GM23338 (cell line): ENCODE results near the gene TEX10. TPM values are rescaled to one million over a fixed set of nuclear protein-coding genes. Genes with fewer than 3 reads are reported as not detected.
"Not testable (repeated sequence)": the region's sequence is repeated elsewhere in the genome, so short reads cannot be mapped to it uniquely, and the experiment has no call there.

Source experiments
- ATAC-seq: fragments of 200-7000 bp; cut with Tn5 transposase; 3 replicates; pipeline ENCODE4 v1.9.1; 2020
- DNase-seq: peaks from one replicate; pipeline ENCODE4 v3.0.0-alpha.2; 2015; ENCODE audit warnings: low spot score
- H2AFZ ChIP-seq: fragments of 200-600 bp; sonication (generic); 2 replicates; pipeline ENCODE4 v1.8.0; 2016; ENCODE audit warnings: antibody characterized with exemption, mild to moderate bottlenecking, moderate library complexity
- H3F3A ChIP-seq: fragments of 200-600 bp; sonication (generic); replicated peaks from 2 replicates; pipeline ENCODE4 v1.8.0; 2017; ENCODE audit warnings: antibody characterized with exemption, mixed run types, low read depth
- H3K27ac ChIP-seq: fragments of 200-600 bp; sonication (generic); 2 replicates; pipeline ENCODE4 v1.6.1; 2016; ENCODE audit warnings: low read depth
- H3K27me3 ChIP-seq: fragments of 200-600 bp; sonication (generic); 2 replicates; pipeline ENCODE4 v1.8.0; 2016; ENCODE audit warnings: mild to moderate bottlenecking, mixed run types, moderate library complexity; ENCODE audit not compliant: insufficient read depth
- H3K36me3 ChIP-seq: fragments of 200-600 bp; sonication (generic); 2 replicates; pipeline ENCODE4 v1.8.0; 2016; ENCODE audit warnings: mild to moderate bottlenecking; ENCODE audit not compliant: insufficient read depth
- H3K4me1 ChIP-seq: fragments of 200-600 bp; sonication (generic); 2 replicates; pipeline ENCODE4 v1.8.0; 2016; ENCODE audit warnings: mild to moderate bottlenecking, moderate library complexity; ENCODE audit not compliant: insufficient read depth
- H3K4me2 ChIP-seq: fragments of 200-600 bp; sonication (generic); 2 replicates; pipeline ENCODE4 v1.7.1; 2017; ENCODE audit warnings: mixed run types
- H3K4me3 ChIP-seq: fragments of 200-600 bp; sonication (generic); 2 replicates; pipeline ENCODE4 v1.6.1; 2016; ENCODE audit warnings: mixed run types
- H3K79me2 ChIP-seq: fragments of 200-600 bp; sonication (generic); replicated peaks from 2 replicates; pipeline ENCODE4 v1.8.0; 2017; ENCODE audit warnings: mild to moderate bottlenecking; ENCODE audit not compliant: insufficient read depth
- H3K9me2 ChIP-seq: fragments of 200-600 bp; sonication (generic); 2 replicates; pipeline ENCODE4 v1.8.0; 2017; ENCODE audit not compliant: insufficient read depth
- H4K20me1 ChIP-seq: fragments of 200-600 bp; sonication (generic); replicated peaks from 2 replicates; pipeline ENCODE4 v1.8.0; 2017; ENCODE audit warnings: mild to moderate bottlenecking; ENCODE audit not compliant: insufficient read depth
- H3K27ac Mint-ChIP-seq: 2 replicates; pipeline ENCODE4 v1.8.0; 2020; ENCODE audit warnings: inconsistent platforms, mild to moderate bottlenecking, moderate library complexity, mixed read lengths
- H3K27me3 Mint-ChIP-seq: 3 replicates; pipeline ENCODE4 v1.8.0; 2022; ENCODE audit warnings: low read depth, mild to moderate bottlenecking, moderate library complexity, mixed read lengths, inconsistent platforms; ENCODE audit not compliant: insufficient read depth, poor library complexity
- H3K36me3 Mint-ChIP-seq: 3 replicates; pipeline ENCODE4 v1.8.0; 2021; ENCODE audit warnings: low read depth, mild to moderate bottlenecking, inconsistent platforms, moderate library complexity, mixed read lengths
- H3K4me1 Mint-ChIP-seq: 3 replicates; pipeline ENCODE4 v1.8.0; 2020; ENCODE audit warnings: mild to moderate bottlenecking, inconsistent platforms, mixed read lengths
- H3K4me3 Mint-ChIP-seq: 3 replicates; pipeline ENCODE4 v1.8.0; 2021; ENCODE audit warnings: moderate library complexity, mild to moderate bottlenecking, inconsistent platforms, mixed read lengths
- H3K9me3 Mint-ChIP-seq: 3 replicates; pipeline ENCODE4 v1.8.0; 2020; ENCODE audit warnings: moderate library complexity, mild to moderate bottlenecking, inconsistent platforms, mixed read lengths
- CTCF ChIP-seq, 2 experiments: fragments of 200-600 bp in 1 of 2; sonication (generic) in 1 of 2; conservative IDR thresholded peaks; 2 replicates each; pipeline versions ENCODE4 v1.5.1 to v1.6.1; 2016 to 2017; ENCODE audit warnings: antibody characterized with exemption in 2 of 2, low read depth in 2 of 2, mild to moderate bottlenecking in 2 of 2, moderate library complexity in 1 of 2
- EZH2 ChIP-seq: fragments of 200-600 bp; sonication (generic); IDR thresholded peaks from one replicate; pipeline ENCODE4 v1.8.0; 2017; ENCODE audit warnings: antibody characterized with exemption, mild to moderate bottlenecking, low read depth; ENCODE audit not compliant: unreplicated experiment
- EZH2phosphoT487 ChIP-seq: fragments of 200-600 bp; sonication (generic); IDR thresholded peaks from one replicate; pipeline ENCODE4 v1.8.1; 2018; ENCODE audit warnings: antibody characterized with exemption; ENCODE audit not compliant: unreplicated experiment
- JUNB ChIP-seq: IDR thresholded peaks from one replicate; pipeline ENCODE4 v1.6.1; 2016; ENCODE audit warnings: antibody characterized with exemption; ENCODE audit not compliant: unreplicated experiment
- REST ChIP-seq: IDR thresholded peaks from one replicate; pipeline ENCODE4 v1.6.1; 2018; ENCODE audit warnings: antibody characterized with exemption; ENCODE audit not compliant: unreplicated experiment
- STAT1 ChIP-seq: IDR thresholded peaks from one replicate; pipeline ENCODE4 v1.6.1; 2016; ENCODE audit warnings: antibody characterized with exemption; ENCODE audit not compliant: unreplicated experiment
- ZNF114 ChIP-seq: fragments of 250-450 bp; sonication (Bioruptor Pico); IDR thresholded peaks from 2 replicates; pipeline ENCODE4 v1.5.0; 2020; ENCODE audit warnings: mild to moderate bottlenecking, moderate library complexity
- ZNF462 ChIP-seq: fragments of 250-450 bp; sonication (Bioruptor Pico); IDR thresholded peaks from 2 replicates; pipeline ENCODE4 v1.5.0; 2020; ENCODE audit warnings: mild to moderate bottlenecking, moderate library complexity
- polyA plus RNA-seq: library from polyadenylated mRNA; unstranded; fragments of >200 nt; fragmentation: Nextera tagmentation; extraction: Ambion mirVana; gene quantifications from 2 replicates; pipeline ENCODE4 v1.2.1, GENCODE V29; 2016
- total RNA-seq: library from RNA; depleted of rRNA; stranded (reverse); fragments of >200 nt; shearing (Covaris generic); gene quantifications from 2 replicates; pipeline ENCODE4 v1.2.3, GENCODE V29; 2014

TEX10 gene
- total and polyA plus RNA-seq, 2 experiments from 2014 or later = 35.0 to 102 TPM

GRCh38 chr9:100394032-100394695 is 41.4 kb upstream of the TEX10 start (continued):
- no peak for TF ChIP-seq ZNF462 (CRISPR knock-in tag)
- TF ChIP-seq EZH2phosphoT487 = no peak

- H3K79me2 ChIP-seq, H3K9me2 ChIP-seq, H3K27ac ChIP-seq, H3K27me3 ChIP-seq, H3F3A ChIP-seq, H3K36me3 ChIP-seq, ATAC-seq, H4K20me1 ChIP-seq, H3K27ac Mint-ChIP-seq, H3K27me3 Mint-ChIP-seq, H3K4me3 Mint-ChIP-seq, H2AFZ ChIP-seq, H3K4me2 ChIP-seq, DNase-seq, H3K4me3 ChIP-seq: not testable (repeated sequence)
- Mint-ChIP-seq H3K36me3 (peaks cover 34% of the 10 kb centered on the region), H3K9me3 (peaks cover 28% of the 10 kb centered on the region), H3K4me1 (peaks cover 16% of the 10 kb centered on the region)
- peaks cover 16% of the 10 kb centered on the region; the same call in 1 of the 2 replicates for H3K4me1 ChIP-seq
These were observed 40.2 kb upstream of the TEX10 start for GRCh38 chr9:100392989-100393388.

GRCh38 chr9:100379862-100380261 is 27.1 kb upstream of the TEX10 start:
- Histone ChIP-seq H4K20me1 (no peaks in the 10 kb centered on the region), H3K27ac (no peak overlapping the region), H3K27me3 (no peaks in the 10 kb centered on the region), H3K9me2 (no peaks in the 10 kb centered on the region), H3F3A (no peaks in the 10 kb centered on the region), H3K4me2 (no peak overlapping the region), H3K36me3 (0 out of 2 replicates have a peak, but pooled peaks cover 5% of the 10 kb centered on the region), H2AFZ (no peak overlapping the region), H3K4me3 (no peak overlapping the region), H3K4me1 (no peaks in the 10 kb centered on the region), H3K79me2 (no peaks in the 10 kb centered on the region)
- H3K27me3 Mint-ChIP-seq = peaks cover 5% of the 10 kb centered on the region
- H3K4me3 Mint-ChIP-seq = no peak overlapping the region
- no peak for ATAC-seq
- H3K36me3 Mint-ChIP-seq = peaks cover 26% of the 10 kb centered on the region
- no peaks in the 10 kb centered on the region for H3K4me1 Mint-ChIP-seq
- no peak for DNase-seq
- H3K9me3 Mint-ChIP-seq = peaks cover 15% of the 10 kb centered on the region
- peak overlapping the region; percentile 32; the same call in 1 of the 2 replicates for H3K27ac Mint-ChIP-seq
- TF ChIP-seq STAT1 (no peak), EZH2phosphoT487 (no peak), EZH2 (no peak), REST (no peak), CTCF (conservative IDR thresholded peaks at IDR 0.05; ENCODE audit: low read depth in 2 of 2) (no peak), JUNB (no peak), ZNF114 (CRISPR knock-in tag) (no peak)
